ENCODE data around the gene PHAX. TPM values are rescaled to one million over a fixed set of nuclear protein-coding genes. Genes with fewer than 3 reads are reported as not detected.
A peak's percentile ranks its signal among the peaks of the same experiment; 100 is the strongest.
"Not testable (repeated sequence)": the region's sequence is repeated elsewhere in the genome, so short reads cannot be mapped to it uniquely, and the experiment has no call there.

The PHAX gene
- total RNA-seq, 6 experiments from 2014 or later: 11.0 to 24.6 (median 19.4) TPM

DNA sequence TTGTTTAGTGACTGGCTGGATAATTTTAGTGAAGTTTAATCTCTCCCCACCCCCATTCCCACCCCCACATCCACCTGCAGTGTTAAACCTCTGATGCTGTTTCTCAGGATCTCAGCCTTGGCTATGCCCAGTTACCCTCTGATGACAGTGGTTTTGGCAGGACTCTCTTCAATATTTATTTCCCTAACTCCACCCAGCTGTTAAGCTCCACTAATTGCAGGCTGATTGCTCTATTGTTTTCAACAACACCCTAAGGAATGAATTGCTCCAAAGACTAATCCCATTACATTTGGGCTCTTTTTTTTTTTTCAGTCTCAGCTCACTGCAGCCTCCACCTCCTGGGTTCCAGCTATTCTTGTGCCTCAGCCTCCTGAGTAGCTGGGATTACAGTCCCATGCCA, 46.3 kb downstream of the PHAX start:
- ATAC-seq (no peak), DNase-seq (no peak)
- no peak overlapping the region for H3K4me3 ChIP-seq
- H3K27ac ChIP-seq: peak overlapping the region in 1 of 3 donors; percentile 92
- H3K36me3 ChIP-seq: no peaks in the 10 kb centered on the region
- H3K9me3 ChIP-seq: peaks cover 0 to 12% (median 0%) of the 10 kb centered on the region in 4 donors
- TF ChIP-seq CTCF (IDR thresholded peaks at IDR 0.05): no peak
- no peak for TF ChIP-seq POLR2A (IDR thresholded peaks at IDR 0.05)
- H3K4me1 ChIP-seq: peaks cover 0 to 41% (median 10%) of the 10 kb centered on the region in 4 donors
- H3K27me3 ChIP-seq: no peaks in the 10 kb centered on the region
- intact Hi-C loops (cut with DNase I): no loop called here

DNA sequence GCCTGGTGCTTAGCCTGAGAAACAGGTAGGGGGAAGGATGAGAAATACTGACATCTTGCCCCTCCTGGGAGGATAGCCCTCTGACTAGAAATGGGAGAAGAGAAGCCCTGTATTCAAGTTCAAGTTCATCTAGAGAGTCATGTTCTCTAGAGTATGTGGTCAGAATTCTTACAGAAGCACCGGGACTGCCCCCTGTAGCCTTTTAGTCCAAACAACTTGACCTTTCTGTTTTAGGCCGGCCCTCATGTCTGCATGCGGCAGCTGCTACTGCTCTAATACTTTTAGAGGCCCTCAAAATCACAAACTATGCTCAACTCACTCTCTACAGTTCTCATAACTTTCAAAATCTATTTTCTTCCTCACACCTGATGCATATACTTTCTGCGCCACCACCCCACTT, 47.7 kb downstream of the PHAX start:
- peak; percentile 42 to 65 (median 50) for ATAC-seq
- intact Hi-C loops (cut with DNase I): no loop called here
- 37% methylated on average over 2 of the region's 4 CpGs for WGBS (ENCODE audit: insufficient coverage, low coverage, low lambda C conversion rate, missing lambda C conversion rate)
- DNase-seq: peak in 1 of 3 donors; percentile 56
- peak overlapping the region in 2 of 3 donors; percentile 17 to 26 for H3K4me3 ChIP-seq
- peaks cover 0 to 44% (median 13%) of the 10 kb centered on the region in 4 donors for H3K4me1 ChIP-seq
- H3K9me3 ChIP-seq: peaks cover 0 to 12% (median 0%) of the 10 kb centered on the region in 4 donors
- H3K27ac ChIP-seq: peak overlapping the region in 2 of 3 donors; percentile 92 to 96
- H3K27me3 ChIP-seq: no peaks in the 10 kb centered on the region
- no peak for TF ChIP-seq CTCF (IDR thresholded peaks at IDR 0.05)
- TF ChIP-seq POLR2A (IDR thresholded peaks at IDR 0.05): no peak
- H3K36me3 ChIP-seq: no peaks in the 10 kb centered on the region

GRCh38 chr5:126649057-126649456, 48.3 kb downstream of the PHAX start:
- H3K27me3 ChIP-seq; H3K36me3 ChIP-seq; intact Hi-C loops (cut with DNase I): not testable (repeated sequence)
- Histone ChIP-seq H3K4me3 (peak overlapping the region in 2 of 3 donors; percentile 17 to 26), H3K27ac (peak overlapping the region; percentile 37 to 96 (median 92)), H3K9me3 (peaks cover 0 to 12% (median 0%) of the 10 kb centered on the region in 4 donors), H3K4me1 (peaks cover 0 to 49% (median 13%) of the 10 kb centered on the region in 4 donors)
- WGBS (ENCODE audit: insufficient coverage, low coverage, low lambda C conversion rate, missing lambda C conversion rate): 13% methylated on average over 5 of the region's 7 CpGs
- ATAC-seq (peak; percentile 86 to 94 (median 91)), DNase-seq (peak; percentile 25 to 81 (median 59))

DNA sequence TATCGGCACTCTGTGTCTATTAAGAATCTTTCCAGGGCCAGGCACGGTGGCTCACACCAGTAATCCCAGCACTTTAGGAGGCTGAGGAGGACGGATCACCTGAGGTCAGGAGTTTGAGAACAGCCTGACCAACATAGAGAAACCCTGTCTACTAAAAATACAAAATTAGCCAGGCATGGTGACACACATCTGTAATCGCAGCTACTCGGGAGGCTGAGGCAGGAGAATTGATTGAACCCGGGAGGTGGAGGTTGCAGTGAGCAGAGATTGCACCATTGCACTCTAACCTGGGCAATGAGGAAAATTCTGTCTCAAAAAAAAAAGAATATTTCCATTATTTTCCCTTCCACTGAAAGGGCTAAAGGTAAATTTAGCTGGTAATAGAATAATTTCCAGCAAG, 49.0 kb downstream of the PHAX start:
- ATAC-seq: peak; percentile 29 to 46 (median 36)
- Histone ChIP-seq H3K4me1 (peaks cover 0 to 55% (median 16%) of the 10 kb centered on the region in 4 donors), H3K4me3 (peak overlapping the region in 1 of 3 donors; percentile 3), H3K9me3 (peaks cover 0 to 11% (median 0%) of the 10 kb centered on the region in 4 donors), H3K27ac (peak overlapping the region; percentile 37 to 96 (median 92))
- WGBS (ENCODE audit: insufficient coverage, low coverage, low lambda C conversion rate, missing lambda C conversion rate): 23% methylated on average over 6 of the region's 6 CpGs
- H3K27me3 ChIP-seq; DNase-seq; H3K36me3 ChIP-seq; intact Hi-C loops (cut with DNase I): not testable (repeated sequence)

DNA sequence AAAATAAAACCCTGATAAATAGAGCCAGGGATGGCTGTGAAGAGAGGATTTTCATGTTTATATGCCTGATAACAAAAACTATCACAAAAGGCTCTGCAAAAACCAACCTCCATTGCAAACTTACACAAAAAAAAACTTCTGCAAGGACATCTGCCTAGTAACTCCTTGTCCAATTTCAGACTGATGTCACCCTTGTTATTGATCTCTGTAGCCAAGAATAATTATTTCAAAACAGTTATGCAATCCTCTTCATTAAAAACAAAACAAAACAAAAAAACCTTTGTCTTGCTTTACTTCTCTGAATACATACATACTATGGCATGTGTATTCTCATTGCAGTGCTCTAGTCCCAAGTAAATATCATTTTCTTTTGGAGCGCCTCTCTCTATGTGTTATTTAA, 49.7 kb downstream of the PHAX start:
- ATAC-seq: peak in 3 of 4 donors; percentile 32 to 42 (median 33)
- Histone ChIP-seq H3K4me3 (no peak overlapping the region), H3K4me1 (peaks cover 0 to 61% (median 18%) of the 10 kb centered on the region in 4 donors), H3K36me3 (no peaks in the 10 kb centered on the region), H3K27me3 (no peaks in the 10 kb centered on the region), H3K9me3 (peaks cover 0 to 3% (median 0%) of the 10 kb centered on the region in 4 donors), H3K27ac (peak overlapping the region; percentile 37 to 96 (median 92))
- TF ChIP-seq POLR2A (IDR thresholded peaks at IDR 0.05) (no peak), CTCF (IDR thresholded peaks at IDR 0.05) (no peak)
- intact Hi-C loops (cut with DNase I): no loop called here
- 56% methylated on average over 1 of the region's 1 CpG for WGBS (ENCODE audit: insufficient coverage, low coverage, low lambda C conversion rate, missing lambda C conversion rate)
- no peak for DNase-seq

Data from right lobe of liver (tissue), 6 donors.